SK-N-MC (cell line): ENCODE data around the gene LRRC74B.

ENCODE experiments used
- EZH2 ChIP-seq: fragments of 200-600 bp; sonication (generic); IDR thresholded peaks from one replicate; pipeline ENCODE4 v1.6.1; 2017; ENCODE audit warnings: antibody characterized with exemption
- FOXP2 ChIP-seq: optimal IDR thresholded peaks from 2 replicates; pipeline ENCODE3; 2011; ENCODE audit warnings: mild to moderate bottlenecking, moderate library complexity; ENCODE audit not compliant: insufficient read depth; ENCODE audit errors: extremely low read length, control extremely low read depth
- POLR2AphosphoS5 ChIP-seq: IDR thresholded peaks from 2 replicates; pipeline ENCODE4 v1.6.1; 2012; ENCODE audit warnings: mild to moderate bottlenecking, low read depth, low read length, borderline replicate concordance

DNA sequence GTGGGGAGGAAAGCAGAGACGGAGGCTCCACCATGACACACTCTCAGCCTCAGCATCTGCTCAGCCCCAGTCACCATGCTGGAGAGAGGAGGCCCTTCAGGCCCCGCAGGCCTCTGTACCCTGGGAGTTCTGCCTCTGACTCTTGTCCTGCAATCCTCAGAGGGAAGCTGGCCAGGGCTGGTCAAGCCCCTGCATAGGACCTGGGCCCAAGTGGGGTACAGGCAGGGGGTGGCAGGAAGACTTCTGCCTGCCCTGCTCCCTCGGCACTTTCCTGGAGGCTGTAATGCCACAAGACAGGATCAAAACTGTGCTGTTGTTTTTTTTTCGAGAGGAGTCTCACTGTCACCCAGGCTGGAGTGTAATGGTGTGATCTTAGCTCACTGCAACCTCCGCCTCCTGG, 33.7 kb downstream of the LRRC74B start:
- TF ChIP-seq POLR2AphosphoS5 = no peak
- no peak for TF ChIP-seq EZH2
- no peak for TF ChIP-seq FOXP2
